NCI-H1694 (cell line): ENCODE results near the gene CYP8B1.

Experiments
- DNase-seq: peaks from one replicate; lab custom pipeline; 2025; lab: John Stamatoyannopoulos, UW

Gene CYP8B1

GRCh38 chr3:42826141-42826540, 49.5 kb downstream of the CYP8B1 start:
- no peak for DNase-seq

DNA sequence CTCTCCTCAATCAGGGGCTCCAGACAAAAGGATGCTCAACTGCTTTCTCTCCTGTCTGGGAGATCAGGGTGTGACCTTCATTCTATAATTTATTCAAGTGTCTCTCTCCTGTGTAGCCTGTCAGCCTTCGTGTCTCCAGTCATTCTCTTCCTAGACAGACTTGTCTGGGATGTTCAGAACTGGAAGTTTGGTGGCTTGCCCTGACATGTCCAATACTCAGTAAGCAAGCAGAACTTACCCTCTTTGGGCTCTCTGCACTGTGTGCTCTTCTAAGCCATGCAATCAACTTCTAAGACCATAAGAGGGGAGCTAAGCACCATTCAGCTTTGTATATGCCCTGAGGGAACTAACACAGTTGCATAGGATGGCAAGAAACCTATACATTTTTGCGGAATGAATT, 52.3 kb downstream of the CYP8B1 start:
- DNase-seq: no peak

DNA sequence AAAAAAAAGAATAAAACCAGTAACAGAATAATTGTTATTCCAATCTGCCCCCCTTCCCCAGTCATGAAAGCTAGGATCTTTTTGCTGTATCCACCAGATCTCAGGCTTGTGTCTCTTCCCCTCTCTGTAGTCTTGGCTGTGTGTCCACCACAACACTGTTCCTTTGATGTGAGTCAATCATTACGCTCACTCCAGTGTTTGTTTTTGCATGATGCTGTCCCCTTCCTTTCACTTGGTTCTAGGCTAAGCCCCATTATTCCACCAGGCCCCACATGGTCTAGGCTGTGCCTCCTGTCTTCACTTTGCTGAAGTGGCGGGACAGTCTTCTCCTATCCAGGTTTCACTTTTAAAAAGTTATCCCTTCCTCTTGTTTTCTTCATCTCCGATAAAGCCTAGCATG, 52.9 kb downstream of the CYP8B1 start:
- DNase-seq: no peak
